ENCODE data around the gene NUB1.

Gene NUB1

DNA sequence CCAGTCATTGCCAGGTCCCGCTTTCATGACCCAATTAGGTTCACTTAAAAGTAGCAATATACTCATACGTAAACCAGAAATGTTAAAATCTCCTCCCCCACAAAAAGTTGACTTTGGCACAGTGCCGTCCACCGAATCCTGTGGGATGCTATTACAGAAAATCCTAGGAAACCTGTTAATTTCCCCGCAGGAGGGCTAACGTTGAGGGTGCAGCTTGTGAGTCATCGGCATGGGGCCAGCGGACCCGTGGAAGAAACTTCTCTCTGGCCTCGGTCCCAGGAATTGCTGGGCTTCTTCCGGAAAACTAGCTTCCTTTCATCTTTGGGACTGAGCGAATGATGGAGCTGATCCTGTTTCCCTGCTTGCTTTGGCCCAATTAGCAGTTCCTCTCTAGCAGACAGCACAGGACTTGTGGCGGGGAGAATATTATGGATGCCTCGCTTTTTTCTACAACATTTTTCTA is 84.9 kb downstream of the NUB1 start:
- no peak for DNase-seq

- no peak for DNase-seq
These were observed 85.5 kb downstream of the NUB1 start for GRCh38 chr7:151426904-151427704.

- DNase-seq = no peak
These were observed 86.2 kb downstream of the NUB1 start for GRCh38 chr7:151427705-151428377.
